ENCODE results near the gene PLXND1. TPM values are rescaled to one million over a fixed set of nuclear protein-coding genes. Genes with fewer than 3 reads are reported as not detected.

Gene PLXND1
- total RNA-seq, 1 donor from 2014 or later: 1,753 TPM

- Mint-ChIP-seq H3K27me3 (ENCODE audit: unreplicated experiment) (peaks cover 17% of the 10 kb centered on the region), H3K4me1 (ENCODE audit: unreplicated experiment) (peaks cover 27% of the 10 kb centered on the region), H3K27ac (ENCODE audit: unreplicated experiment) (peak overlapping the region; percentile 52), H3K36me3 (ENCODE audit: low read depth, unreplicated experiment) (no peaks in the 10 kb centered on the region), H3K9me3 (ENCODE audit: unreplicated experiment) (no peaks in the 10 kb centered on the region), H3K4me3 (ENCODE audit: unreplicated experiment) (no peak overlapping the region)
- no peak for DNase-seq (ENCODE audit: low spot score)
- no peak for TF ChIP-seq CTCF (IDR thresholded peaks at IDR 0.05; ENCODE audit: unreplicated experiment)
Observed at GRCh38 chr3:129542747-129543146, 63.7 kb downstream of the PLXND1 start.

- H3K27me3 Mint-ChIP-seq (ENCODE audit: unreplicated experiment): peaks cover 15% of the 10 kb centered on the region
- no peak for TF ChIP-seq CTCF (IDR thresholded peaks at IDR 0.05; ENCODE audit: unreplicated experiment)
- H3K9me3 Mint-ChIP-seq (ENCODE audit: unreplicated experiment): no peaks in the 10 kb centered on the region
- no peaks in the 10 kb centered on the region for H3K36me3 Mint-ChIP-seq (ENCODE audit: low read depth, unreplicated experiment)
- peak overlapping the region; percentile 72 for H3K27ac Mint-ChIP-seq (ENCODE audit: unreplicated experiment)
- peaks cover 27% of the 10 kb centered on the region for H3K4me1 Mint-ChIP-seq (ENCODE audit: unreplicated experiment)
- H3K4me3 Mint-ChIP-seq (ENCODE audit: unreplicated experiment): no peak overlapping the region
- DNase-seq (ENCODE audit: low spot score): no peak
Observed at GRCh38 chr3:129540776-129541516, 65.5 kb downstream of the PLXND1 start.

- DNase-seq (ENCODE audit: low spot score): no peak
- H3K4me3 Mint-ChIP-seq (ENCODE audit: unreplicated experiment): no peak overlapping the region
- no peaks in the 10 kb centered on the region for H3K36me3 Mint-ChIP-seq (ENCODE audit: low read depth, unreplicated experiment)
- no peak for TF ChIP-seq CTCF (IDR thresholded peaks at IDR 0.05; ENCODE audit: unreplicated experiment)
- H3K27me3 Mint-ChIP-seq (ENCODE audit: unreplicated experiment): peaks cover 14% of the 10 kb centered on the region
- H3K4me1 Mint-ChIP-seq (ENCODE audit: unreplicated experiment): peaks cover 23% of the 10 kb centered on the region
- no peaks in the 10 kb centered on the region for H3K9me3 Mint-ChIP-seq (ENCODE audit: unreplicated experiment)
- H3K27ac Mint-ChIP-seq (ENCODE audit: unreplicated experiment): no peak overlapping the region
Observed at GRCh38 chr3:129539206-129539605, 67.3 kb downstream of the PLXND1 start.

GRCh38 chr3:129536804-129537203 is 69.7 kb downstream of the PLXND1 start:
- Mint-ChIP-seq H3K27me3 (ENCODE audit: unreplicated experiment) (peaks cover 3% of the 10 kb centered on the region), H3K9me3 (ENCODE audit: unreplicated experiment) (no peaks in the 10 kb centered on the region), H3K36me3 (ENCODE audit: low read depth, unreplicated experiment) (no peaks in the 10 kb centered on the region), H3K4me1 (ENCODE audit: unreplicated experiment) (peaks cover 12% of the 10 kb centered on the region), H3K27ac (ENCODE audit: unreplicated experiment) (no peak overlapping the region), H3K4me3 (ENCODE audit: unreplicated experiment) (no peak overlapping the region)
- no peak for TF ChIP-seq CTCF (IDR thresholded peaks at IDR 0.05; ENCODE audit: unreplicated experiment)
- no peak for DNase-seq (ENCODE audit: low spot score)

- no peak for TF ChIP-seq CTCF (IDR thresholded peaks at IDR 0.05; ENCODE audit: unreplicated experiment)
- H3K27me3 Mint-ChIP-seq (ENCODE audit: unreplicated experiment): peaks cover 5% of the 10 kb centered on the region
- no peak overlapping the region for H3K27ac Mint-ChIP-seq (ENCODE audit: unreplicated experiment)
- H3K4me3 Mint-ChIP-seq (ENCODE audit: unreplicated experiment): no peak overlapping the region
- peaks cover 16% of the 10 kb centered on the region for H3K4me1 Mint-ChIP-seq (ENCODE audit: unreplicated experiment)
- H3K36me3 Mint-ChIP-seq (ENCODE audit: low read depth, unreplicated experiment): no peaks in the 10 kb centered on the region
- H3K9me3 Mint-ChIP-seq (ENCODE audit: unreplicated experiment): no peaks in the 10 kb centered on the region
- DNase-seq (ENCODE audit: low spot score): no peak
Observed at GRCh38 chr3:129536374-129536667, 70.2 kb downstream of the PLXND1 start.
